Measurements from ENCODE around the gene DOCK1.

DNA sequence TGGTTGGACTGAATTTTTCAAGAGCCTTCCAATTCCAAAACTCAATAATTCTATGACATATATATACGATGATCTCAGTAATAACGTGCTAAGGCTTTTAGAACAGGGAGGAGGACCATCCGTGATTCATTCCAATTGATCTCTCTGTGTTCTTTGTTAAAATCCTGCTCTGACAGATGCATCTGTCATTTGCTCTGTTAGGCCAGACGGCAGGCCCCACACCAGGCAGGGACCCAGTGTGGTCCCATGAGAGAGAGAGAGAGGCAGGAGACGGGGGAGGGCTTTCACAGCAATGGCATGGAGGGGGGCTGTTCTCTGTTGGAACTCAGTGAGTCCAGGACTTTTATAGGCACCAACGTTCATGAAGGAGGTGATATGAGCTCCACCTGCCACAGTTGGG lies 451.1 kb downstream of the DOCK1 start:
- TF ChIP-seq EZH2phosphoT487 (IDR thresholded peaks at IDR 0.05; ENCODE audit: insufficient read depth, low read depth) = no peak
- TF ChIP-seq EZH2 (IDR thresholded peaks at IDR 0.05; ENCODE audit: insufficient read depth, poor library complexity, severe bottlenecking) = no peak
